IMR-90 (cell line): Measurements from ENCODE around the gene RAD51B. TPM values are rescaled to one million over a fixed set of nuclear protein-coding genes. Genes with fewer than 3 reads are reported as not detected.
A peak's percentile ranks its signal among the peaks of the same experiment; 100 is the strongest.

Experiments
- ATAC-seq: fragments of 200-7000 bp; cut with Tn5 transposase; 2 replicates; pipeline ENCODE4 v1.9.1; 2020; ENCODE audit warnings: low read depth, mild to moderate bottlenecking, moderate library complexity
- BruUV-seq: library from RNA; stranded (reverse); fragments of 400-500 nt; replicated peaks from 2 replicates; lab custom pipeline; 2021; lab: Mats Ljungman, UMichigan
- CTCF ChIA-PET: fragments of 300-600 bp; formaldehyde crosslinking; extraction: SDS; loops from one replicate; lab custom pipeline; 2021; ENCODE audit warnings: antibody characterized with exemption; lab: Yijun Ruan, JAX
- POLR2A ChIA-PET: fragments of 300-600 bp; sonication (Branson Sonifier 250); formaldehyde crosslinking; loops from one replicate; lab custom pipeline; 2022; ENCODE audit warnings: antibody characterized with exemption; ENCODE audit not compliant: unreplicated experiment; lab: Charles Lee
- DNase-seq: peaks from one replicate; pipeline ENCODE4 v3.0.0; 2013
- H2AFZ ChIP-seq: replicated peaks from 2 replicates; pipeline ENCODE3; 2013; ENCODE audit warnings: low read length, mild to moderate bottlenecking; ENCODE audit not compliant: poor library complexity
- H2AK5ac ChIP-seq: 2 replicates; pipeline ENCODE4 v1.6.1; 2013; ENCODE audit warnings: low read depth, low read length, inconsistent platforms
- H2AK9ac ChIP-seq: replicated peaks from 2 replicates; pipeline ENCODE3; 2013; ENCODE audit warnings: mild to moderate bottlenecking, low read depth, low read length, moderate library complexity; ENCODE audit not compliant: poor library complexity
- H2BK120ac ChIP-seq: 2 replicates; pipeline ENCODE4 v1.6.1; 2013; ENCODE audit warnings: low read depth, low read length, inconsistent platforms
- H2BK15ac ChIP-seq: 3 replicates; pipeline ENCODE4 v1.6.1; 2013; ENCODE audit warnings: low read depth, low read length, inconsistent platforms
- H2BK20ac ChIP-seq: 2 replicates; pipeline ENCODE4 v1.6.1; 2013; ENCODE audit warnings: low read depth, mild to moderate bottlenecking, inconsistent platforms, low read length, moderate library complexity
- H2BK5ac ChIP-seq: 2 replicates; pipeline ENCODE4 v1.6.1; 2013; ENCODE audit warnings: mild to moderate bottlenecking, low read depth, low read length, inconsistent platforms; ENCODE audit not compliant: poor library complexity, severe bottlenecking
- H3K14ac ChIP-seq: replicated peaks from 2 replicates; pipeline ENCODE4 v1.6.1; 2013; ENCODE audit warnings: low read depth, low read length, inconsistent platforms
- H3K18ac ChIP-seq: 2 replicates; pipeline ENCODE4 v1.6.1; 2013; ENCODE audit warnings: low read depth, low read length, control low read depth
- H3K23ac ChIP-seq: 2 replicates; pipeline ENCODE4 v1.6.1; 2013; ENCODE audit warnings: low read depth, low read length, inconsistent platforms
- H3K27ac ChIP-seq: 2 replicates; pipeline ENCODE4 v1.5.1; 2013; ENCODE audit warnings: mild to moderate bottlenecking, control low read depth, low read length; ENCODE audit not compliant: insufficient read depth
- H3K27me3 ChIP-seq: 2 replicates; pipeline ENCODE4 v1.6.1; 2013; ENCODE audit warnings: low read length; ENCODE audit not compliant: control insufficient read depth, insufficient read depth
- H3K36me3 ChIP-seq: 2 replicates; pipeline ENCODE4 v1.6.1; 2013; ENCODE audit warnings: low read length, mixed read lengths; ENCODE audit not compliant: control insufficient read depth, insufficient read depth
- H3K4ac ChIP-seq: 2 replicates; pipeline ENCODE4 v1.6.1; 2013; ENCODE audit warnings: low read depth, low read length, inconsistent platforms
- H3K4me1 ChIP-seq: 2 replicates; pipeline ENCODE4 v1.6.1; 2013; ENCODE audit warnings: low read length, mixed read lengths; ENCODE audit not compliant: control insufficient read depth, insufficient read depth
- H3K4me2 ChIP-seq: 2 replicates; pipeline ENCODE4 v1.6.1; 2013; ENCODE audit warnings: low read depth, mild to moderate bottlenecking, control low read depth, low read length, moderate library complexity
- H3K4me3 ChIP-seq: 2 replicates; pipeline ENCODE4 v1.5.1; 2013; ENCODE audit warnings: low read depth, mild to moderate bottlenecking, control low read depth, low read length, moderate library complexity; ENCODE audit not compliant: insufficient read depth
- H3K56ac ChIP-seq: 2 replicates; pipeline ENCODE4 v1.6.1; 2013; ENCODE audit warnings: low read length, inconsistent platforms; ENCODE audit not compliant: insufficient read depth; ENCODE audit errors: extremely low read depth
- H3K79me1 ChIP-seq, 2 experiments: 2 replicates each; pipeline ENCODE4 v1.6.1; 2013; ENCODE audit warnings: low read length in 2 of 2, inconsistent platforms in 1 of 2, low read depth in 1 of 2
- H3K9ac ChIP-seq: 2 replicates; pipeline ENCODE4 v1.6.1; 2013; ENCODE audit warnings: low read depth, low read length, control low read depth
- H3K9me1 ChIP-seq: 2 replicates; pipeline ENCODE4 v1.6.1; 2013; ENCODE audit warnings: low read length, inconsistent platforms; ENCODE audit not compliant: insufficient read depth
- H3K9me3 ChIP-seq: 2 replicates; pipeline ENCODE4 v1.6.1; 2013; ENCODE audit warnings: low read length; ENCODE audit not compliant: control insufficient read depth, insufficient read depth
- H4K20me1 ChIP-seq: 2 replicates; pipeline ENCODE4 v1.6.1; 2013; ENCODE audit warnings: low read length, inconsistent platforms; ENCODE audit not compliant: insufficient read depth
- H4K5ac ChIP-seq: 2 replicates; pipeline ENCODE4 v1.6.1; 2013; ENCODE audit warnings: mild to moderate bottlenecking, low read depth, low read length, control low read depth
- H4K8ac ChIP-seq, 2 experiments: 2 replicates each; pipeline ENCODE4 v1.6.1; 2013; ENCODE audit warnings: low read depth in 2 of 2, low read length in 2 of 2, control low read depth in 1 of 2, inconsistent platforms in 1 of 2
- H4K91ac ChIP-seq: 2 replicates; pipeline ENCODE4 v1.6.1; 2013; ENCODE audit warnings: low read depth, low read length, inconsistent platforms; ENCODE audit not compliant: insufficient read depth
- CEBPB ChIP-seq: IDR thresholded peaks from 2 replicates; pipeline ENCODE4 v1.6.1; 2012; ENCODE audit warnings: low read depth, low read length, improper control_type of control experiment
- ELK1 ChIP-seq: fragments of 150-350 bp; IDR thresholded peaks from 2 replicates; pipeline ENCODE4 v1.6.1; 2016; ENCODE audit warnings: low read depth, mild to moderate bottlenecking, low read length, moderate library complexity, borderline replicate concordance
- MAFK ChIP-seq: IDR thresholded peaks from 2 replicates; pipeline ENCODE4 v1.6.1; 2012; ENCODE audit warnings: low read depth, low read length, improper control_type of control experiment
- MAZ ChIP-seq: IDR thresholded peaks from 2 replicates; pipeline ENCODE4 v1.6.1; 2012; ENCODE audit warnings: low read depth, mild to moderate bottlenecking, low read length, improper control_type of control experiment, moderate library complexity, borderline replicate concordance
- MXI1 ChIP-seq: IDR thresholded peaks from 2 replicates; pipeline ENCODE4 v1.6.1; 2012; ENCODE audit warnings: low read depth, mild to moderate bottlenecking, low read length, moderate library complexity, borderline replicate concordance
- NFE2L2 ChIP-seq: fragments of 150-350 bp; IDR thresholded peaks from 2 replicates; pipeline ENCODE4 v1.6.1; 2016; ENCODE audit warnings: low read depth, mild to moderate bottlenecking, low read length
- RAD21 ChIP-seq: IDR thresholded peaks from 2 replicates; pipeline ENCODE4 v1.6.1; 2012; ENCODE audit warnings: low read length, improper control_type of control experiment
- RCOR1 ChIP-seq: IDR thresholded peaks from 2 replicates; pipeline ENCODE4 v1.6.1; 2012; ENCODE audit warnings: mild to moderate bottlenecking, low read length, improper control_type of control experiment; ENCODE audit not compliant: insufficient replicate concordance
- RFX5 ChIP-seq: IDR thresholded peaks from 2 replicates; pipeline ENCODE4 v1.8.0; 2012; ENCODE audit warnings: low read depth, mild to moderate bottlenecking, low read length, moderate library complexity
- SMC3 ChIP-seq: fragments of 150-350 bp; IDR thresholded peaks from 2 replicates; pipeline ENCODE4 v1.6.1; 2016; ENCODE audit warnings: low read depth, mild to moderate bottlenecking, antibody characterized with exemption, low read length, moderate library complexity
- USF2 ChIP-seq: fragments of 150-350 bp; IDR thresholded peaks from 2 replicates; pipeline ENCODE4 v1.6.1; 2017; ENCODE audit warnings: mild to moderate bottlenecking, antibody characterized with exemption, low read length, low read depth
- WGBS, 2 experiments: methylation state at CpG; one replicate each; pipeline versions ENCODE4 v1.1.5 to v1.1.7; 2013; ENCODE audit warnings: missing lambda C conversion rate in 2 of 2; ENCODE audit not compliant: insufficient read length in 1 of 2; ENCODE audit errors: extremely low coverage in 2 of 2; 5-methylcytosine and 5-hydroxymethylcytosine counted together
- dilution Hi-C: fragments of 300-500 bp; cut with HindIII; formaldehyde crosslinking; loops from one replicate; pipeline ENCODE4 v1.14.3; 2018; ENCODE audit warnings: low sequenced_read_pairs; ENCODE audit not compliant: unreplicated experiment
- in situ Hi-C: fragments of 300-500 bp; cut with MboI; formaldehyde crosslinking; loops from 3 replicates; pipeline ENCODE4 v1.14.3; 2019; ENCODE audit warnings: low sequenced_read_pairs, inconsistent platforms, mixed read lengths
- intact Hi-C: fragments of 100-400 bp; cut with micrococcal nuclease; formaldehyde crosslinking; loops from 2 replicates; pipeline ENCODE4 v1.10.0; 2022
- polyA plus RNA-seq, 3 experiments: library from polyadenylated mRNA; depleted of rRNA; stranded (reverse); fragments of >200 nt; gene quantifications; 2 replicates each; pipeline ENCODE4 v1.2.3, GENCODE V29; 2012; ENCODE audit warnings: low replicate concordance in 1 of 3
- total RNA-seq: library from RNA; depleted of rRNA; stranded (reverse); fragments of >200 nt; gene quantifications from 2 replicates; pipeline ENCODE4 v1.2.3, GENCODE V29; 2012
- TF ChIP-seq, protein P1 (sequence below): conservative IDR thresholded peaks from 2 replicates; pipeline ENCODE4 v1.5.1; 2012; ENCODE audit warnings: mild to moderate bottlenecking, low read depth, low read length, improper control_type of control experiment

The RAD51B gene
- total and polyA plus RNA-seq, 2 of the 4 experiments (the other 2 are of a cell fraction): 5.1 to 18.8 TPM

DNA sequence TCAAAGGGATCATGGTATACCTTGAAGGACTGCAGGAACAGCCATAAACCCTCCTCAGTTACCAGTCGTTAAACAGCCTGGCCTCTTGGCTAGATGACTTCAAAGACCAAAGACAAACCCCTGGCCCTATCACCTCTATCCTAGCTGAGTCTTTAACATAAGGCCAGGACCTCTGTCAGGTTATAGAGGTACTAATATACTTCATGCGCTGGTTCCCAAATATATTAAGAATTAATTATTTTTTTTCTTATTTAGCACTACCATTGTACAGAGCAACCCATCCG lies 459.8 kb downstream of the RAD51B start:
- no peak for TF ChIP-seq MAFK
- no peak for TF ChIP-seq NFE2L2
- TF ChIP-seq USF2: no peak
- TF ChIP-seq MAZ: no peak
- TF ChIP-seq RAD21: no peak
- TF ChIP-seq SMC3: no peak
- no peak for TF ChIP-seq MXI1
- no peak for TF ChIP-seq ELK1
- TF ChIP-seq RCOR1: no peak
- TF ChIP-seq, protein P1, sequence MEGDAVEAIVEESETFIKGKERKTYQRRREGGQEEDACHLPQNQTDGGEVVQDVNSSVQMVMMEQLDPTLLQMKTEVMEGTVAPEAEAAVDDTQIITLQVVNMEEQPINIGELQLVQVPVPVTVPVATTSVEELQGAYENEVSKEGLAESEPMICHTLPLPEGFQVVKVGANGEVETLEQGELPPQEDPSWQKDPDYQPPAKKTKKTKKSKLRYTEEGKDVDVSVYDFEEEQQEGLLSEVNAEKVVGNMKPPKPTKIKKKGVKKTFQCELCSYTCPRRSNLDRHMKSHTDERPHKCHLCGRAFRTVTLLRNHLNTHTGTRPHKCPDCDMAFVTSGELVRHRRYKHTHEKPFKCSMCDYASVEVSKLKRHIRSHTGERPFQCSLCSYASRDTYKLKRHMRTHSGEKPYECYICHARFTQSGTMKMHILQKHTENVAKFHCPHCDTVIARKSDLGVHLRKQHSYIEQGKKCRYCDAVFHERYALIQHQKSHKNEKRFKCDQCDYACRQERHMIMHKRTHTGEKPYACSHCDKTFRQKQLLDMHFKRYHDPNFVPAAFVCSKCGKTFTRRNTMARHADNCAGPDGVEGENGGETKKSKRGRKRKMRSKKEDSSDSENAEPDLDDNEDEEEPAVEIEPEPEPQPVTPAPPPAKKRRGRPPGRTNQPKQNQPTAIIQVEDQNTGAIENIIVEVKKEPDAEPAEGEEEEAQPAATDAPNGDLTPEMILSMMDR: no peak
- no peak for TF ChIP-seq CEBPB
- no peak for TF ChIP-seq RFX5
- Histone ChIP-seq H2BK120ac (peak overlapping the region; percentile 67; the same call in 1 of the 2 replicates), H3K14ac (peak overlapping the region; percentile 88), H3K18ac (peak overlapping the region; percentile 74; the same call in 1 of the 2 replicates), H3K4me2 (no peak overlapping the region), H2BK20ac (peak overlapping the region; percentile 40; the same call in 1 of the 2 replicates), H3K4ac (peak overlapping the region; percentile 88), H2AK9ac (peak overlapping the region; percentile 23), H4K20me1 (no peaks in the 10 kb centered on the region), H3K9me1 (peaks cover 5% of the 10 kb centered on the region; the same call in 1 of the 2 replicates), H3K9ac (no peak overlapping the region), H3K79me1 (no peaks in the 10 kb centered on the region; a peak in 1 of 4 replicates), H3K9me3 (no peaks in the 10 kb centered on the region), H2AFZ (no peak overlapping the region), H3K4me1 (peaks cover 3% of the 10 kb centered on the region), H3K27me3 (no peaks in the 10 kb centered on the region), H3K23ac (peak overlapping the region; percentile 60; the same call in 1 of the 2 replicates), H3K36me3 (no peaks in the 10 kb centered on the region), H4K8ac (peak overlapping the region in 1 of 2 experiments; percentile 58; a peak in 2 of 4 replicates), H3K56ac (no peak overlapping the region), H3K4me3 (no peak overlapping the region), H3K27ac (no peak overlapping the region), H2BK5ac (no peak overlapping the region), H4K5ac (no peak overlapping the region), H4K91ac (no peak overlapping the region), H2BK15ac (peak overlapping the region; percentile 41; the same call in 1 of the 3 replicates), H2AK5ac (0 out of 2 replicates have a peak overlapping the region, but pooled peaks have one; percentile 76)
- WGBS, 2 experiments: no CpG with 5 or more reads among the region's 3 CpGs
- no peak for DNase-seq
- ChIA-PET CTCF (interaction anchor here (0.7 kb wide), 1 partner anchor 111 kb away, joined by 3 read pairs; no protein-coding TSS in a partner anchor), POLR2A (no interaction called here)
- no TSS peak for BruUV-seq
- in situ Hi-C loops (no loop called here), intact Hi-C loops (no loop called here), dilution Hi-C loops (no loop called here)
- ATAC-seq: no peak
